ENCODE results near the gene CPLX1. TPM values are rescaled to one million over a fixed set of nuclear protein-coding genes. Genes with fewer than 3 reads are reported as not detected.
"Not testable (repeated sequence)": the region's sequence is repeated elsewhere in the genome, so short reads cannot be mapped to it uniquely, and the experiment has no call there.

CPLX1 gene
- total RNA-seq, 1 donor from 2014 or later = 4.8 TPM

DNA sequence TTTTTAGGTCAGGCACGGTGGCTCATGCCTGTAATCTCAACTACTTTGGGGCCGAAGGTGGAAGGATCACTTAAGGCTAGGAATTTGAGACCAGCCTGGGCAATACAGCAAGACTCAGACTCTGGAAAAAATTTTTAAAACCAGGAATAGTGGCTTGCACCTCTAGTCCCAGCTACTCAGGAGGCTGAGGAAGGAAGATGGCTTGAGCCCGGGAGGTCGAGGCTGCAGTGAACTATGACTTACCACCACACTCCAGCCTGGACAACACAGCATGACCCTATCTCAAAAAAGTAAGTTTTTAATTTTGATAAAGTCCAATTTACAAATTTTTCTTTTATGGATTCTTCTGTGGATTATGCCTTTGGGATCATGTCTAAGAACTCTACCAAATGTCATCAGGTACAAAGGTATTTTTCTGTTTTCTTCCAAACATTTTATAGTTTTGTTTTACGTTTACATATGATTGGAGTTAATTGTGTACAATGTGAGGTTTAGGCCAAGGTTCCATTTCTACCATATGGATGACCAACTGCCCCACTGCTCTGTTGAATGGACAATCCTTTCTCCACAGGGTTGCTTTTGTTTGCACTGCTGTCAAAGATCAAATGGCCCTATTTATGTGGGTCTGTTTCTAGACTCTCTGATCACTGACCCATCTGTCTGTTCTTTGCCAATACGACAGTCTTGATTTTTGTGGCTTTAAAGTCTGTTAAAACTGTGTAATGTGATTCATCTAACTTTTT lies 48.2 kb downstream of the CPLX1 start:
- Histone ChIP-seq H3K27ac (replicated peaks) (no peak overlapping the region), H3K4me1 (peaks cover 90% of the 10 kb centered on the region), H3K9me3 (replicated peaks) (no peaks in the 10 kb centered on the region), H3K4me3 (no peak overlapping the region), H3K36me3 (peaks cover 46% of the 10 kb centered on the region), H3K27me3 (ENCODE audit: low read depth) (no peaks in the 10 kb centered on the region)
- TF ChIP-seq, protein P1, sequence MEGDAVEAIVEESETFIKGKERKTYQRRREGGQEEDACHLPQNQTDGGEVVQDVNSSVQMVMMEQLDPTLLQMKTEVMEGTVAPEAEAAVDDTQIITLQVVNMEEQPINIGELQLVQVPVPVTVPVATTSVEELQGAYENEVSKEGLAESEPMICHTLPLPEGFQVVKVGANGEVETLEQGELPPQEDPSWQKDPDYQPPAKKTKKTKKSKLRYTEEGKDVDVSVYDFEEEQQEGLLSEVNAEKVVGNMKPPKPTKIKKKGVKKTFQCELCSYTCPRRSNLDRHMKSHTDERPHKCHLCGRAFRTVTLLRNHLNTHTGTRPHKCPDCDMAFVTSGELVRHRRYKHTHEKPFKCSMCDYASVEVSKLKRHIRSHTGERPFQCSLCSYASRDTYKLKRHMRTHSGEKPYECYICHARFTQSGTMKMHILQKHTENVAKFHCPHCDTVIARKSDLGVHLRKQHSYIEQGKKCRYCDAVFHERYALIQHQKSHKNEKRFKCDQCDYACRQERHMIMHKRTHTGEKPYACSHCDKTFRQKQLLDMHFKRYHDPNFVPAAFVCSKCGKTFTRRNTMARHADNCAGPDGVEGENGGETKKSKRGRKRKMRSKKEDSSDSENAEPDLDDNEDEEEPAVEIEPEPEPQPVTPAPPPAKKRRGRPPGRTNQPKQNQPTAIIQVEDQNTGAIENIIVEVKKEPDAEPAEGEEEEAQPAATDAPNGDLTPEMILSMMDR (IDR thresholded peaks at IDR 0.05; ENCODE audit: borderline replicate concordance) = no peak
- intact Hi-C loops (cut with micrococcal nuclease) = no loop called here
- no peak for DNase-seq

DNA sequence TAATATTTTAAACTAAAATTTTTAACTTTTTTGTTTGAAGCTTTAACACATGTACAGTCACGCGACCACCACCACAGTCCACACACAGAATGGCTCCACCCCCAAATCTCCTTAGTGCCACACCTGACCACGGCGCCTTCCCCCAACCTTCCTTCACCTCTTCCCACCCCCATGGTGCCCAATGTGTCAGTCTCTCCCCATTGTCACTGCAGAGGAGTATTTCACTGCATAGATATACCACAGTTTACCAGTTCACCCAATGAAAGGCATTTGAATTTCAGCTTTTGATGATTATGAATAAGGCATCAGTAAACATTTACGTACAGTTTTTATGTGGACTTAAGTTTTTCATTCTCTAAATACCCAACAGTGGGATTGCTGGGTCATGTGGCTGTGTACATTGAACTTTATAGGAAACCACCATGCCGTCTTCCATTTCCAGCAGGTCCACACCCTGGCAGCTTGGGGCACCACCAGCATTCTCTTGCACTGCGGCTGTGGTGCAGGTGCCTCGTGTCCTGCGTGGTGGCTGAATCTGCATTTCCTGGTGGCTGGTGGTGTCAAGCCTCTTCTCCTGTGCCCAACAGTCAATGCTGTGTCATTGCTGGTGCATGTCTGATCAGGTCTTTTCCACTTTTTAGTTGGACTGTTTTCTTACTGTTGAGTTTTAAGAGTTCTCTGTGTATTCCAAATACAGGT lies 49.0 kb downstream of the CPLX1 start:
- TF ChIP-seq, protein P1 (IDR thresholded peaks at IDR 0.05; ENCODE audit: borderline replicate concordance) = no peak
- peaks cover 92% of the 10 kb centered on the region for H3K4me1 ChIP-seq
- H3K27ac ChIP-seq (replicated peaks) = no peak overlapping the region
- intact Hi-C loops (cut with micrococcal nuclease) = no loop called here
- no peak overlapping the region for H3K4me3 ChIP-seq
- no peaks in the 10 kb centered on the region for H3K27me3 ChIP-seq (ENCODE audit: low read depth)
- DNase-seq = no peak
- peaks cover 46% of the 10 kb centered on the region for H3K36me3 ChIP-seq
- no peaks in the 10 kb centered on the region for H3K9me3 ChIP-seq (replicated peaks)

DNA sequence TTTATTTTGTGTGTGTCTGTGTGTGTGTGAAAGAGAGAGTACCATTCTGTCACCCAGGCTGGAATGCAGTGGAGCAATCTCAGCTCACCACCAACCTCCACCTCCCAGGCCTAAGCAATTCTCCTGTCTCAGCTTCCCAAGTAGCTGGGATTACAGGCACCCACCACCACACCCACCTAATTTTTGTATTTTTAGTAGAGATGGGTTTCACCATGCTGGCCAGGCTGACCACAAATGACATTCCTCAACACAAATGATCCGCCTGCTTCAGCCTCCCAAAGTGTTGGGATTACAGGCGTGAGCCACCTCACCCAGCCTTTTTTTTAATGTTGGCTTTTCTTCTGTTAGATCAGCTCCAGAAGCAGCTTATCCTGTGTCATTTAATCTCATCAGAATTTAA lies 50.4 kb downstream of the CPLX1 start:
- Histone ChIP-seq H3K4me1 (peaks cover 94% of the 10 kb centered on the region), H3K36me3 (peaks cover 50% of the 10 kb centered on the region)
- intact Hi-C loops (cut with micrococcal nuclease); DNase-seq; H3K4me3 ChIP-seq; H3K27ac ChIP-seq (replicated peaks); H3K9me3 ChIP-seq (replicated peaks); H3K27me3 ChIP-seq (ENCODE audit: low read depth): not testable (repeated sequence)

DNA sequence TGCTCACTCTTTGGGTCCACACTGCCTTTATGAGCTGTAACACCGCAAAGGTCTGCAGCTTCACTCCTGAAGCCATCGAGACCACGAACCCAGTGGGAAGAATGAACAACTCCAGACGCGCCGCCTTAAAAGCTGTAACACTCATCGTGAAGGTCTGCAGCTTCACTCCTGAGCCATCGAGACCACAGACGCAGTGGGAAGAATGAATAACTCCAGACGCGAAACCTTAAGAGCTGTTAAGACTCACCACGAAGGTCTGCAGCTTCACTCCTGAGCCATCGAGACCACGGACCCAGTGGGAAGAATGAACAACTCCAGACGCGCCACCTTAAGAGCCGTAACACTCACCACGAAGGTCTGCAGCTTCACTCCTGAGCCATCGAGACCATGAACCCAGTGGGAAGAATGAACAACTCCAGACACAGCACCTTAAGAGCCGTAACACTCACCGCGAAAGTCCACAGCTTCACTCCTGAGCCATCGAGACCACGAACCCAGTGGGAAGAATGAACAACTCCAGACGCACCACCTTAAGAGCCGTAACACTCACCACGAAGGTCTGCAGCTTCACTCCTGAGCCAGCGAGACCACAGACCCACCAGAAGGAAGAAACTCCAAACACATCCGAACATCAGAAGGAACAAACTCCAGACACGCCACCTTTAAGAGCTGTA lies 51.4 kb downstream of the CPLX1 start:
- intact Hi-C loops (cut with micrococcal nuclease); H3K27ac ChIP-seq (replicated peaks); H3K27me3 ChIP-seq (ENCODE audit: low read depth); DNase-seq; H3K9me3 ChIP-seq (replicated peaks); H3K4me3 ChIP-seq: not testable (repeated sequence)
- Histone ChIP-seq H3K36me3 (peaks cover 52% of the 10 kb centered on the region), H3K4me1 (peaks cover 93% of the 10 kb centered on the region)

DNA sequence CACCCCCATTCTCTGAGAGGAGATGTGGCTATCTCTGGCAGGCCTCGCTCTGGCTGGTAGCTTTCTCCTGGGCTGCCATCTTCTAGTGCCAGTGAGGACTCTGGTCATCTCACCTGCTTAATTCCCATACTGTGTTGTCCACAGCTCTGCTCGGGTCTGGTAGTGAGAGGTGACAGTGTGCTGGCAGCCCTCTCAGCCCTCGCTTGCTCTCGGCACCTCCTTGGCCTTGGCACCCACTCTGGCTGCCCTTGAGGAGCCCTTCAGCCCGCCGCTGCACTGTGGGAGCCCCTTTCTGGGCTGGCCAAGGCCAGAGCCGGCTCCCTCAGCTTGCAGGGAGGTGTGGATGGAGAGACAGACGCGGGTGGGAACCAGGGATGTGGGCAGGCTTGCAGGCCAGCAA lies 52.7 kb downstream of the CPLX1 start:
- TF ChIP-seq, protein P1 (IDR thresholded peaks at IDR 0.05; ENCODE audit: borderline replicate concordance) = no peak
- H3K27me3 ChIP-seq (ENCODE audit: low read depth) = no peaks in the 10 kb centered on the region
- intact Hi-C loops (cut with micrococcal nuclease) = no loop called here
- H3K27ac ChIP-seq (replicated peaks) = peak overlapping the region; percentile 75
- peaks cover 89% of the 10 kb centered on the region for H3K4me1 ChIP-seq
- H3K9me3 ChIP-seq (replicated peaks) = no peaks in the 10 kb centered on the region
- peak overlapping the region; percentile 34 for H3K4me3 ChIP-seq
- no peak for DNase-seq
- peaks cover 58% of the 10 kb centered on the region for H3K36me3 ChIP-seq

DNA sequence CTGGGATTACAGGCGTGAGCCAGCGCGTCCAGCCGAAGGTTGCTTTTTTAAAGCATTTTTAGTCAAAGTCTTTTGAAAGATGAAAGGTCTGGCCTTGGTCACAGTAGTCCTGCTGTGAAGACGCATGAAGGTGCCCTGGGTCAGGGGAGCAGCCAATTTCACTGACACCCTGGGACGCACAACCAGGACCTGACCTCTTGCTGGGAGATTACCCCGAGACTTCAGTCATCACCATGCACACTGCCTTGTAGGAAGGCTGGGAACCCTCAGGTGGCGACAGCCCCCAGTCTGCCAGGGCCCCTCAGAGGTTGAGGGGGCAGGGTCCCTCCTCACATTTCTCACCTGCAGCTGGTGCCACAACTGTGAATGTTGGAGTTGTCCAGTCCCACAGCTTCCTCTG lies 53.2 kb downstream of the CPLX1 start:
- no peaks in the 10 kb centered on the region for H3K27me3 ChIP-seq (ENCODE audit: low read depth)
- no peak for DNase-seq
- no peaks in the 10 kb centered on the region for H3K9me3 ChIP-seq (replicated peaks)
- TF ChIP-seq, protein P1 (IDR thresholded peaks at IDR 0.05; ENCODE audit: borderline replicate concordance) = no peak
- H3K4me3 ChIP-seq = peak overlapping the region; percentile 34
- peak overlapping the region; percentile 75 for H3K27ac ChIP-seq (replicated peaks)
- peaks cover 86% of the 10 kb centered on the region for H3K4me1 ChIP-seq
- intact Hi-C loops (cut with micrococcal nuclease) = no loop called here
- peaks cover 60% of the 10 kb centered on the region for H3K36me3 ChIP-seq

All from left ventricle myocardium inferior (tissue), 1 donor.